CD14-positive monocyte (primary cell): ENCODE data around the gene SLAMF7. TPM values are rescaled to one million over a fixed set of nuclear protein-coding genes. Genes with fewer than 3 reads are reported as not detected.

Experiments
- DNase-seq, 3 donors: peaks; one replicate each; pipeline ENCODE4 v3.0.0-alpha.2; 2011 to 2022
- H2AFZ ChIP-seq: 2 replicates; pipeline ENCODE4 v1.6.0; 2012; ENCODE audit warnings: mild to moderate bottlenecking, low read depth, low read length, inconsistent platforms; ENCODE audit not compliant: insufficient read depth, poor library complexity, severe bottlenecking
- H3K27ac ChIP-seq, 2 donors: 1 replicate in 1 of 2; 2 replicates in 1 of 2; pipeline ENCODE4 v1.5.1; 2012 to 2013; ENCODE audit warnings: low read length in 2 of 2, control low read depth in 1 of 2, inconsistent platforms in 1 of 2, low read depth in 1 of 2, mild to moderate bottlenecking in 1 of 2
- H3K27me3 ChIP-seq, 2 donors: one replicate each; pipeline versions ENCODE4 v1.6.0 to v1.6.1; 2011 to 2013; ENCODE audit warnings: low read length in 2 of 2; ENCODE audit not compliant: control insufficient read depth in 2 of 2, insufficient read depth in 2 of 2
- H3K36me3 ChIP-seq, 2 donors: replicated peaks in 1 of 2; 1 replicate in 1 of 2; 2 replicates in 1 of 2; pipeline versions ENCODE4 v1.5.1 to v1.6.1; 2012 to 2013; ENCODE audit warnings: low read length in 2 of 2, control low read depth in 1 of 2, inconsistent platforms in 1 of 2, mild to moderate bottlenecking in 1 of 2; ENCODE audit not compliant: insufficient read depth in 2 of 2, control insufficient read depth in 1 of 2
- H3K4me1 ChIP-seq, 2 donors: 1 replicate in 1 of 2; 2 replicates in 1 of 2; pipeline versions ENCODE4 v1.5.1 to v1.6.1; 2012 to 2013; ENCODE audit warnings: low read length in 2 of 2, control low read depth in 1 of 2, inconsistent platforms in 1 of 2, mild to moderate bottlenecking in 1 of 2, moderate library complexity in 1 of 2; ENCODE audit not compliant: insufficient read depth in 2 of 2, control insufficient read depth in 1 of 2
- H3K4me2 ChIP-seq: replicated peaks from 2 replicates; pipeline ENCODE3; 2012; ENCODE audit warnings: low read length, moderate library complexity, mild to moderate bottlenecking; ENCODE audit not compliant: poor library complexity, severe bottlenecking; ENCODE audit errors: extremely low read depth
- H3K4me3 ChIP-seq, 3 experiments: fragments of 200-600 bp in 1 of 3; sonication (generic) in 1 of 3; replicated peaks in 1 of 3; 1 replicate in 2 of 3; 2 replicates in 1 of 3; pipeline ENCODE4 v1.5.1; 2011 to 2013; ENCODE audit warnings: low read length in 3 of 3, mild to moderate bottlenecking in 3 of 3, control low read depth in 2 of 3, low read depth in 2 of 3, inconsistent platforms in 1 of 3, moderate library complexity in 1 of 3
- H3K79me2 ChIP-seq: 2 replicates; pipeline ENCODE4 v1.6.0; 2012; ENCODE audit warnings: mild to moderate bottlenecking, control low read depth, inconsistent platforms, low read length, moderate library complexity; ENCODE audit not compliant: insufficient read depth
- H3K9ac ChIP-seq: 2 replicates; pipeline ENCODE4 v1.6.0; 2017; ENCODE audit warnings: low read length, mild to moderate bottlenecking; ENCODE audit not compliant: insufficient read depth, poor library complexity, severe bottlenecking
- H3K9me3 ChIP-seq, 2 donors: replicated peaks in 1 of 2; 1 replicate in 1 of 2; 2 replicates in 1 of 2; pipeline versions ENCODE4 v1.5.1 to v1.6.1; 2012 to 2013; ENCODE audit warnings: low read length in 2 of 2, control low read depth in 1 of 2; ENCODE audit not compliant: control insufficient read depth in 1 of 2, insufficient read depth in 1 of 2
- H4K20me1 ChIP-seq: 2 replicates; pipeline ENCODE4 v1.6.0; 2012; ENCODE audit warnings: mild to moderate bottlenecking, low read length, control low read depth, moderate library complexity; ENCODE audit not compliant: insufficient read depth
- H3K27ac Mint-ChIP-seq, 7 donors: one replicate each; pipeline ENCODE4 v1.8.0; 2020; ENCODE audit warnings: mild to moderate bottlenecking in 7 of 7, mixed read lengths in 7 of 7, moderate library complexity in 6 of 7, inconsistent platforms in 2 of 7
- H3K27me3 Mint-ChIP-seq, 3 donors: one replicate each; pipeline ENCODE4 v1.8.0; 2021 to 2022; ENCODE audit warnings: low read depth in 3 of 3, mild to moderate bottlenecking in 3 of 3, mixed read lengths in 3 of 3, moderate library complexity in 3 of 3, inconsistent platforms in 1 of 3
- H3K36me3 Mint-ChIP-seq, 2 donors: one replicate each; pipeline ENCODE4 v1.8.0; 2020; ENCODE audit warnings: mixed read lengths in 2 of 2, inconsistent platforms in 1 of 2, mild to moderate bottlenecking in 1 of 2
- H3K4me1 Mint-ChIP-seq: one replicate; pipeline ENCODE4 v1.8.0; 2020; ENCODE audit warnings: mild to moderate bottlenecking, mixed read lengths
- H3K4me3 Mint-ChIP-seq, 2 donors: one replicate each; pipeline ENCODE4 v1.8.0; 2020; ENCODE audit warnings: mild to moderate bottlenecking in 2 of 2, mixed read lengths in 2 of 2, moderate library complexity in 1 of 2
- H3K9me3 Mint-ChIP-seq, 7 donors: one replicate each; pipeline ENCODE4 v1.8.0; 2020 to 2022; ENCODE audit warnings: mixed read lengths in 7 of 7, mild to moderate bottlenecking in 6 of 7, moderate library complexity in 6 of 7, inconsistent platforms in 2 of 7
- CTCF ChIP-seq: fragments of 200-600 bp; IDR thresholded peaks from one replicate; pipeline ENCODE4 v1.8.0; 2022; ENCODE audit warnings: antibody characterized with exemption, mild to moderate bottlenecking
- WGBS: methylation state at CpG from one replicate; pipeline ENCODE4 v1.1.5; 2013; ENCODE audit warnings: missing lambda C conversion rate; ENCODE audit not compliant: insufficient coverage; 5-methylcytosine and 5-hydroxymethylcytosine counted together
- intact Hi-C, 2 donors: fragments of 100-400 bp; cut with micrococcal nuclease; formaldehyde crosslinking; loops; one replicate each; pipeline versions ENCODE4 v1.15.0 to v1.15.1; 2023
- polyA plus RNA-seq, 3 donors: library from polyadenylated mRNA; depleted of rRNA in 1 of 3; unstranded in 2 of 3; stranded (reverse) in 1 of 3; fragments of 300-500 nt in 2 of 3; fragments of >200 nt in 1 of 3; fragmentation: Illumina TruSeq in 2 of 3; gene quantifications; 1 replicate in 2 of 3; 2 replicates in 1 of 3; pipeline ENCODE4 v1.2.3, GENCODE V29; 2012 to 2021

SLAMF7 gene
- polyA plus RNA-seq, 3 donors, result 15.4 to 16.0 (median 15.8) TPM

DNA sequence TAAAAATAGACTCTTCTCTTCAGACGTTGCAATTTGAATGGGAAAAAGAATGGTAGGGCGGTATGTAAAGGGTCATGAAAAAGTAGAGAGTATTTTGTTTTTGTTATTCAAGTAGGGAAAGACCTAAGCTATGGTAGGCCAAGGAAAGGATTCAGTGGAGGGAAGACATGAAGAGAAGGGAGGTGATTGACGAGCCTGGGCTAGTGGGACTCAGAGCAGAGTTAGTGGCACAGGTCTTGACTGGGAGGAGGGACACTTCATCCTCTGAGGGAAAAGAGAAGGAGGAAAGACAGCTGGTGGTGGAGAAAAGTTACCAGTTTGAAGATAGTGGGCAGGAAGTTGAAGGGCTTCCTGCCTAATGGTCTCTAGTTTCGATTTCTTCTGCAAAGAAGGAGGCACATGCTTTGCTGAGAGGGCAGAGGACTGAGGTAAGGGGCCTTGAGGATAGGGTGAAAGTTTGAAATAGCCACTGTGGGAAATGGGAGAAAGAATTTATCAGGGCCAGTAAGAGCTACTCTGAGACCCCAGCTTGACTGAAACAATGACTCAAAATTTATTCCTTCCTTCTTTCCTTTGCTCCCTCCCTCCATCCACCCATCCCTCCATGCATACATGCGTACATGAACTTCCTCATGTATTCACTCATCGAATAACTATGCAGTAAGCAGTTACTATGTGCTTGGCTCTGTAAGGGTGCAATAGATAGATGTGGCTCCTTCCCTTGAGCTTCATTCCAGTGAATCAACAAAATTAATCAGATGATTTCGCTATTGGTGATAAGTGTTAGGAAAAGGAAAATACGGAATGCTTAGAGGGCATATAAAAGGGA lies 31.6 kb upstream of the SLAMF7 start:
- no peak overlapping the region for H2AFZ ChIP-seq
- H3K27me3 ChIP-seq, result no peaks in the 10 kb centered on the region
- H3K27ac ChIP-seq, result peak overlapping the region; percentile 91 to 98
- Mint-ChIP-seq H3K27me3 (no peaks in the 10 kb centered on the region), H3K36me3 (peaks cover 16 to 27% of the 10 kb centered on the region in 2 donors), H3K9me3 (no peaks in the 10 kb centered on the region), H3K4me1 (peaks cover 7% of the 10 kb centered on the region), H3K4me3 (no peak overlapping the region), H3K27ac (no peak overlapping the region)
- peak in 2 of 3 donors; percentile 52 to 64 for DNase-seq
- peak overlapping the region; percentile 70 to 99 (median 94) for H3K4me3 ChIP-seq
- no peak for TF ChIP-seq CTCF
- WGBS, result 55% methylated on average over 5 of the region's 8 CpGs
- peak overlapping the region; percentile 94 for H3K4me2 ChIP-seq
- peak overlapping the region; percentile 84 for H3K9ac ChIP-seq
- H4K20me1 ChIP-seq, result peaks cover 45% of the 10 kb centered on the region
- intact Hi-C loops, result loop anchor here in 1 of 2 donors (5.0 to 10.0 kb wide), 2 partner anchors 35 to 87 kb away; partner anchors contain the start of gene LY9
- no peaks in the 10 kb centered on the region for H3K9me3 ChIP-seq
- peaks cover 6 to 14% of the 10 kb centered on the region in 2 donors for H3K36me3 ChIP-seq
- H3K4me1 ChIP-seq, result peaks cover 85 to 93% of the 10 kb centered on the region in 2 donors
- H3K79me2 ChIP-seq, result peaks cover 93% of the 10 kb centered on the region

- no peaks in the 10 kb centered on the region for H3K27me3 Mint-ChIP-seq
- no peak overlapping the region for H3K27ac Mint-ChIP-seq
- intact Hi-C loops, result loop anchor here in 1 of 2 donors (5.0 to 10.0 kb wide), 2 partner anchors 34 to 87 kb away; partner anchors contain the start of gene LY9
- H3K9me3 Mint-ChIP-seq, result no peaks in the 10 kb centered on the region
- H4K20me1 ChIP-seq, result peaks cover 38% of the 10 kb centered on the region
- peak; percentile 78 to 90 (median 89) for DNase-seq
- H3K36me3 ChIP-seq, result peaks cover 6 to 7% of the 10 kb centered on the region in 2 donors
- no peak for TF ChIP-seq CTCF
- H3K79me2 ChIP-seq, result peaks cover 86% of the 10 kb centered on the region
- H3K4me1 Mint-ChIP-seq, result peaks cover 13% of the 10 kb centered on the region
- peaks cover 10 to 22% of the 10 kb centered on the region in 2 donors for H3K36me3 Mint-ChIP-seq
- H3K9ac ChIP-seq, result peak overlapping the region; percentile 84
- H2AFZ ChIP-seq, result peak overlapping the region; percentile 44
- peaks cover 85 to 93% of the 10 kb centered on the region in 2 donors for H3K4me1 ChIP-seq
- H3K9me3 ChIP-seq, result no peaks in the 10 kb centered on the region
- H3K4me3 ChIP-seq, result peak overlapping the region; percentile 70 to 99 (median 94)
- peak overlapping the region; percentile 94 for H3K4me2 ChIP-seq
- H3K4me3 Mint-ChIP-seq, result no peak overlapping the region
- H3K27me3 ChIP-seq, result no peaks in the 10 kb centered on the region
- 8% methylated on average over 2 of the region's 4 CpGs for WGBS
- H3K27ac ChIP-seq, result peak overlapping the region; percentile 91 to 98
Measured at GRCh38 chr1:160708118-160708517, 30.9 kb upstream of the SLAMF7 start.
